ENCODE results near the gene SRSF7. TPM values are rescaled to one million over a fixed set of nuclear protein-coding genes. Genes with fewer than 3 reads are reported as not detected.

Gene SRSF7
- total and polyA plus RNA-seq, 2 donors from 2014 or later = 74.1 to 123 TPM

DNA sequence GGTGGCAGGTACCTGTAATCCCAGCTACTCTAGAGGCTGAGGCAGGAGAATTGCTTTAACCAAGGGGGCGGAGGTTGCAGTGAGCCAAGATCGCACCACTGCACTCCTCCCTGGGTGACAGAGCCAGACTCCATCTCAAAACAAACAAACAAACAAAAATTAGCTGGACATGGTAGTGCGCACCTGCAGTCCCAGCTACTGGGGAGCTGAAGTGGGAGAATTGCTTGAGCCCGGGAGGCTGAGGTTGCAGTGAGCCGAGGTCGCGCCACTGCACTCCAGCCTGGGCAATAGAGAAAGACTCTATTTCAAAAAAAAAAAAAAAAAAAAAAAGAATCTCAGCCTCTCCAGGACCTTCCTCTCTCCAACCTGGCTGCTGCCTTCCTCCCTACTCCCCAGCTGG is 20.1 kb downstream of the SRSF7 start:
- TF ChIP-seq, protein P1, sequence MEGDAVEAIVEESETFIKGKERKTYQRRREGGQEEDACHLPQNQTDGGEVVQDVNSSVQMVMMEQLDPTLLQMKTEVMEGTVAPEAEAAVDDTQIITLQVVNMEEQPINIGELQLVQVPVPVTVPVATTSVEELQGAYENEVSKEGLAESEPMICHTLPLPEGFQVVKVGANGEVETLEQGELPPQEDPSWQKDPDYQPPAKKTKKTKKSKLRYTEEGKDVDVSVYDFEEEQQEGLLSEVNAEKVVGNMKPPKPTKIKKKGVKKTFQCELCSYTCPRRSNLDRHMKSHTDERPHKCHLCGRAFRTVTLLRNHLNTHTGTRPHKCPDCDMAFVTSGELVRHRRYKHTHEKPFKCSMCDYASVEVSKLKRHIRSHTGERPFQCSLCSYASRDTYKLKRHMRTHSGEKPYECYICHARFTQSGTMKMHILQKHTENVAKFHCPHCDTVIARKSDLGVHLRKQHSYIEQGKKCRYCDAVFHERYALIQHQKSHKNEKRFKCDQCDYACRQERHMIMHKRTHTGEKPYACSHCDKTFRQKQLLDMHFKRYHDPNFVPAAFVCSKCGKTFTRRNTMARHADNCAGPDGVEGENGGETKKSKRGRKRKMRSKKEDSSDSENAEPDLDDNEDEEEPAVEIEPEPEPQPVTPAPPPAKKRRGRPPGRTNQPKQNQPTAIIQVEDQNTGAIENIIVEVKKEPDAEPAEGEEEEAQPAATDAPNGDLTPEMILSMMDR (IDR thresholded peaks at IDR 0.05; ENCODE audit: borderline replicate concordance, extremely low read depth, insufficient read depth) = no peak
- H3K36me3 ChIP-seq (ENCODE audit: control insufficient read depth in 2 of 3, insufficient read depth in 3 of 3, low read length in 3 of 3) = peaks cover 2 to 26% (median 3%) of the 10 kb centered on the region in 3 donors
- intact Hi-C loops (cut with DNase I) = no loop called here

DNA sequence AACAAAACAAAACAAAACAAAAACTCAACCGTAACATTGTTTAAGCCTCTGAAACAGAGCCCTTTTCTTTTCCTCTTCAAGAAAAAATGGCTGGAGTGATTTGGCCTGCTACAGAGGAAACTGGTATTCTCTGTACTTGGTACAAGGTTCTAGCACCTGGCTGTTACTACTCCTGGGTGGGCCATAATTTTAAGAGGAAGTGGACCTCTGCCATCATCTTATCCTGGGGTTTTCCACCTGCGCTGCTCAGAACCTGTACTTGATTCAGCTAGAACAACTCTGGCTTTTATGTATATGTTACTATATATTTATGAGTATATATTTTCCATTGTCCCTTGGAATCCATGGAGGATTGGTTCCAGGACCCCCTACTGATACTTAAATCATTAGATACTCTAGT is 22.5 kb downstream of the SRSF7 start:
- DNase-seq (no peak), FAIRE-seq (no peak)
- no peak overlapping the region for H3K27ac ChIP-seq (ENCODE audit: low read depth in 2 of 2, low read length in 2 of 2)
- H3K36me3 ChIP-seq (ENCODE audit: control insufficient read depth in 2 of 3, insufficient read depth in 3 of 3, low read length in 3 of 3) = peaks cover under 1 to 23% (median 3%) of the 10 kb centered on the region in 3 donors
- H3K27me3 ChIP-seq (ENCODE audit: control insufficient read depth, insufficient read depth, low read length) = no peaks in the 10 kb centered on the region
- H3K9me3 ChIP-seq (ENCODE audit: control insufficient read depth in 2 of 3, insufficient read depth in 1 of 3, low read length in 3 of 3) = no peaks in the 10 kb centered on the region
- intact Hi-C loops (cut with DNase I) = loop anchor here (10.0 kb wide), 1 partner anchor 144 kb away; no protein-coding TSS in a partner anchor
- TF ChIP-seq, protein P1 (IDR thresholded peaks at IDR 0.05; ENCODE audit: borderline replicate concordance, extremely low read depth, insufficient read depth) = no peak
- no peak overlapping the region for H3K9ac ChIP-seq (ENCODE audit: low read length in 3 of 3)
- no peak overlapping the region for H3K4me3 ChIP-seq (ENCODE audit: low read length in 3 of 3)
- H3K4me1 ChIP-seq (ENCODE audit: control insufficient read depth in 2 of 3, insufficient read depth in 2 of 3, low read depth in 1 of 3, low read length in 3 of 3) = no peaks in the 10 kb centered on the region

More for the DNA sequence above, 20.1 kb downstream of the SRSF7 start:
- Histone ChIP-seq H3K4me3 (ENCODE audit: low read length in 3 of 3) (no peak overlapping the region), H3K4me1 (ENCODE audit: control insufficient read depth in 2 of 3, insufficient read depth in 2 of 3, low read depth in 1 of 3, low read length in 3 of 3) (peaks cover 0 to 7% (median 0%) of the 10 kb centered on the region in 3 donors), H3K27me3 (ENCODE audit: control insufficient read depth, insufficient read depth, low read length) (no peaks in the 10 kb centered on the region), H3K9ac (ENCODE audit: low read length in 3 of 3) (no peak overlapping the region), H3K9me3 (ENCODE audit: control insufficient read depth in 2 of 3, insufficient read depth in 1 of 3, low read length in 3 of 3) (no peaks in the 10 kb centered on the region), H3K27ac (ENCODE audit: low read depth in 2 of 2, low read length in 2 of 2) (no peak overlapping the region)
- FAIRE-seq (no peak), DNase-seq (no peak)

DNA sequence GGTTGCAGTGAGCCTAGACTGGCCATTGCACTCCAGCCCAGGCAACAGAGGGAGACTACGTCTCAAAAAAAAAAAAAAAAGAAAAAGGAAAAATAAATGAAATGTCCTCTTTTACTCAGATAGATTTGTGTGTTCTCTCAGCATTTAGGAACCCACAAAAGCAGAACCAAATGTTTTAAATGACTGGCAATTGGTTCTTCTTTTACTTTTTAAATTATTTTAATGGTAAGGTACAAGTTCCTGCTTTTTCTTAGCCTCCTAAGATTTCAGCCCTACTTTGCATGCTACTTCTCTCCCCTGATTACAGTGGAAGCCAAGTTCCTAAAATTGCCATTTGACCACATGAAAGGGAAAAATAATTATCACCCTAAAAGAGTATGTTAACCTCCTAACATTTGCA is 23.5 kb downstream of the SRSF7 start:
- TF ChIP-seq, protein P1 (IDR thresholded peaks at IDR 0.05; ENCODE audit: borderline replicate concordance, extremely low read depth, insufficient read depth) = no peak
- Histone ChIP-seq H3K9ac (ENCODE audit: low read length in 3 of 3) (no peak overlapping the region), H3K36me3 (ENCODE audit: control insufficient read depth in 2 of 3, insufficient read depth in 3 of 3, low read length in 3 of 3) (peaks cover 0 to 15% (median 3%) of the 10 kb centered on the region in 3 donors), H3K9me3 (ENCODE audit: control insufficient read depth in 2 of 3, insufficient read depth in 1 of 3, low read length in 3 of 3) (no peaks in the 10 kb centered on the region), H3K4me1 (ENCODE audit: control insufficient read depth in 2 of 3, insufficient read depth in 2 of 3, low read depth in 1 of 3, low read length in 3 of 3) (no peaks in the 10 kb centered on the region), H3K4me3 (ENCODE audit: low read length in 3 of 3) (no peak overlapping the region), H3K27ac (ENCODE audit: low read depth in 2 of 2, low read length in 2 of 2) (no peak overlapping the region), H3K27me3 (ENCODE audit: control insufficient read depth, insufficient read depth, low read length) (no peaks in the 10 kb centered on the region)
- intact Hi-C loops (cut with DNase I) = loop anchor here (10.0 kb wide), 1 partner anchor 143 kb away; no protein-coding TSS in a partner anchor
- DNase-seq (no peak), FAIRE-seq (no peak)

DNA sequence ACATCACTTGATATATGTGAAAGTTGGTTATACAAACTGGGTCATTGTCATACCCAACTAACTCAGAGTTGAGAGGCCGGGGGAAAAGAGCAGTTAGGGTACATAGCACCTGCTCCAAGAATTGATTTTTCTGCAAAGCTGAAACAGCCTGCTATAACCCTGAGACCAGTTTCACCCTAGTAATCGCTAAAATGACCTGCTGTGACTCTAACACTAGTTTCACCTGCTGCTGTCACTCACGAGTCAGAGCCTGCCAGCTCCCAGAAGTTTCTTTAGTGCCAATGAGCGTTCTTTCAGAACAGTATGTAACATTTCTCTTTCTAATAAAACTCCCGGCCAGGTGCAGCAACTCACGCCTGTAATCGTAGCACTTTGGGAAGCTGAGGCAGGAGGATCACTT is 28.0 kb downstream of the SRSF7 start:
- no peaks in the 10 kb centered on the region for H3K9me3 ChIP-seq (ENCODE audit: control insufficient read depth in 2 of 3, insufficient read depth in 1 of 3, low read length in 3 of 3)

More for the DNA sequence above, 28.0 kb downstream of the SRSF7 start:
- Histone ChIP-seq H3K9ac (ENCODE audit: low read length in 3 of 3) (no peak overlapping the region), H3K4me3 (ENCODE audit: low read length in 3 of 3) (no peak overlapping the region), H3K36me3 (ENCODE audit: control insufficient read depth in 2 of 3, insufficient read depth in 3 of 3, low read length in 3 of 3) (no peaks in the 10 kb centered on the region), H3K27ac (ENCODE audit: low read depth in 2 of 2, low read length in 2 of 2) (no peak overlapping the region), H3K4me1 (ENCODE audit: control insufficient read depth in 2 of 3, insufficient read depth in 2 of 3, low read depth in 1 of 3, low read length in 3 of 3) (peaks cover 0 to 11% (median 9%) of the 10 kb centered on the region in 3 donors), H3K27me3 (ENCODE audit: control insufficient read depth, insufficient read depth, low read length) (no peaks in the 10 kb centered on the region)
- no peak for FAIRE-seq
- intact Hi-C loops (cut with DNase I) = loop anchor here (10.0 kb wide), 1 partner anchor 138 kb away; no protein-coding TSS in a partner anchor
- TF ChIP-seq, protein P1 (IDR thresholded peaks at IDR 0.05; ENCODE audit: borderline replicate concordance, extremely low read depth, insufficient read depth) = no peak
- no peak for DNase-seq
